ENCODE results near the gene LRGUK.

Gene LRGUK

DNA sequence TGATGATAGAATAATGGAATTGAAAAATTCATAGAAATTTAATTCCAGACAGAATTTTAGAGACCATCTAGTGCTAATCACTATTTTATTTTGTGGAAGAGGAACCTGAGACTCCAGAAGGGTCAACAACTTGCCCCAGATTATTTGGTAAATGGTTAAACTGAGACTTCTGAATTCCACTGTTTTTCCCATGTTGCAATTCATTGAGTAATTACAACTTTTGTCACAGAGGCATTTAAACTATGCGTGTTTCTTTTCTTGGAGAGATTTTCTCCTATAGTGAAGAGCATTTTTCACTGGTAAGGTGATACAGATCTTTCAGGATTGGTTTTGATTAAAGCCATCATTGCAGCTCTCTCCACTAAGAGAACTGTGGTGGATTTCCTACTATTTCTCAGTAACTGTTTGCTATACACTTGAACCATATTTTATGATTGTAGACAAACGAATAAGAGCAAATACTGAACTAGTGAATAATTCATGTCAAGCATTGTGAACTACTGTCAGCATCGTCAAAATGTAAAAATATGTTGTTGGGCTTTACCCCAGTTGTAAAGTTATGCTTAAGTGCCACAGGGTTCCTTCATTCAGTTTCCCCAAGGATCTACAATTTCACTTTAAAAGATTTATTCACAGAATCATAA lies 26.5 kb downstream of the LRGUK start:
- TF ChIP-seq, protein P1, sequence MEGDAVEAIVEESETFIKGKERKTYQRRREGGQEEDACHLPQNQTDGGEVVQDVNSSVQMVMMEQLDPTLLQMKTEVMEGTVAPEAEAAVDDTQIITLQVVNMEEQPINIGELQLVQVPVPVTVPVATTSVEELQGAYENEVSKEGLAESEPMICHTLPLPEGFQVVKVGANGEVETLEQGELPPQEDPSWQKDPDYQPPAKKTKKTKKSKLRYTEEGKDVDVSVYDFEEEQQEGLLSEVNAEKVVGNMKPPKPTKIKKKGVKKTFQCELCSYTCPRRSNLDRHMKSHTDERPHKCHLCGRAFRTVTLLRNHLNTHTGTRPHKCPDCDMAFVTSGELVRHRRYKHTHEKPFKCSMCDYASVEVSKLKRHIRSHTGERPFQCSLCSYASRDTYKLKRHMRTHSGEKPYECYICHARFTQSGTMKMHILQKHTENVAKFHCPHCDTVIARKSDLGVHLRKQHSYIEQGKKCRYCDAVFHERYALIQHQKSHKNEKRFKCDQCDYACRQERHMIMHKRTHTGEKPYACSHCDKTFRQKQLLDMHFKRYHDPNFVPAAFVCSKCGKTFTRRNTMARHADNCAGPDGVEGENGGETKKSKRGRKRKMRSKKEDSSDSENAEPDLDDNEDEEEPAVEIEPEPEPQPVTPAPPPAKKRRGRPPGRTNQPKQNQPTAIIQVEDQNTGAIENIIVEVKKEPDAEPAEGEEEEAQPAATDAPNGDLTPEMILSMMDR (IDR thresholded peaks at IDR 0.05; ENCODE audit: insufficient read depth, low read depth, low read length, missing control alignments), result no peak
- DNase-seq (ENCODE audit: low read depth), result no peak
- no peak overlapping the region for H3K4me3 ChIP-seq (ENCODE audit: low read depth, low read length)

DNA sequence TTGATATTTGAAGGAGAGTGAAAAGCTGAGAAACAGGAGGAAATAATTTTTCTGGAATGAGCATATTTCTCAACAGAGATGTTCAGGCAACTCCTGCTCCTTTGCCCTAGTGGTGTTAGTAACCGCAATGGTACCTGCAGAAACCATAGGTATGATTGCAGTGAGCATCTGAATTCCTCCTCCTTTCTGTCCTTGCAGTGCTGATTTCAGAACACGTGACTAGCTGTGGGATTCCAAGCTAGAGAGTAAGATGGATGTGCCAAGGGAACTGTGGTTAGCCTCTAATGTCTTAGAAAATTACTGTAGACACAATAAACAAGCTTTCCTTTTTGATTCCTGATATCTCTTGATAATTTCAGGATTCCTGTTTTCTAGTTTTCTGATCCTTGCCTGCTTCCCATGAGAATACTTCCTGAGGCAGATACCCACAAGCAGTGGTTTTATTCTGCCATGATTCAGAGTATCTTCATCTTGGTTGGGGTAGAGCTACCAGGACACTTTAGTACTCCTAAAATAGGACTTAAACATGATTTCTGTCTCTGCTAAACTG lies 27.5 kb downstream of the LRGUK start:
- no peak overlapping the region for H3K4me3 ChIP-seq (ENCODE audit: low read depth, low read length)
- DNase-seq (ENCODE audit: low read depth), result no peak
- TF ChIP-seq, protein P1 (IDR thresholded peaks at IDR 0.05; ENCODE audit: insufficient read depth, low read depth, low read length, missing control alignments), result no peak

DNA sequence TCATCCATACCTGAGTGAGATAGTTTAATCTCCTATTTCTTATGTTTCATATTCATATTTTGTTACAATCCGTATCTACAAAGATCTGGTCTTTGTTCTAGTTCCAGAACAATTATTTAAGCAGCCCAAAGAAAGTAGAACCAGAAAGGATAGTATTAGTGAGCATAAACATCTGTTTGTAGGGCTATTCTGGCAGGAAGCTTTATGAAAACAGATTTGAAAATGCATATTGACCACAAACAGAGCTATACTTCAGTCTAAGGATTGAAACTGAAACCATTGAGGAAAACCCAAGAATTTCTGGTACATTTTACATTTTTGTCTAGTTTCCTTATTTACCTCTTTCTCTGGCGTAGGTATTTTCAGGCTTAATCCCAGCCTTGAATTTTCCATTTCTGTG lies 28.1 kb downstream of the LRGUK start:
- H3K4me3 ChIP-seq (ENCODE audit: low read depth, low read length), result no peak overlapping the region
- peak; percentile 10 for DNase-seq (ENCODE audit: low read depth)
- TF ChIP-seq, protein P1 (IDR thresholded peaks at IDR 0.05; ENCODE audit: insufficient read depth, low read depth, low read length, missing control alignments), result no peak

DNA sequence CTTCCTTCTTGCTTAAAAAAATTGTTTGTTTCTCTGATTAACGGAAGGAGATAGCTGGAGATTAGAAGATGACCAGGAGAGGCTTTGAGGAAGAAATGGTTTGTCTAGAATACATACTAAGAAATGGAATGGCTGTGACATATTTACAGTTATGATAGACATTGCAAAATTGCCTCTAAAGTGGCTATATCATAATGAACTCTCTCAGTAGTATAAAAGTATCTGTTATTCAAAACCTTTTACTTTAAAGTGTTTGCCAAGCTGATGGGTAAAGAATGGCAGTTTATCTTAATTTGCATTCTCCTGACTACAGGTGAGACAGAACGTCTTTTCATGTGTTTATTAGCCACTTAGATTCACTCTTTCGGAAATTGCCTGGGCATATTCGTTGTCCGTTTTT lies 28.7 kb downstream of the LRGUK start:
- H3K4me3 ChIP-seq (ENCODE audit: low read depth, low read length), result no peak overlapping the region
- no peak for DNase-seq (ENCODE audit: low read depth)
- TF ChIP-seq, protein P1 (IDR thresholded peaks at IDR 0.05; ENCODE audit: insufficient read depth, low read depth, low read length, missing control alignments), result no peak

DNA sequence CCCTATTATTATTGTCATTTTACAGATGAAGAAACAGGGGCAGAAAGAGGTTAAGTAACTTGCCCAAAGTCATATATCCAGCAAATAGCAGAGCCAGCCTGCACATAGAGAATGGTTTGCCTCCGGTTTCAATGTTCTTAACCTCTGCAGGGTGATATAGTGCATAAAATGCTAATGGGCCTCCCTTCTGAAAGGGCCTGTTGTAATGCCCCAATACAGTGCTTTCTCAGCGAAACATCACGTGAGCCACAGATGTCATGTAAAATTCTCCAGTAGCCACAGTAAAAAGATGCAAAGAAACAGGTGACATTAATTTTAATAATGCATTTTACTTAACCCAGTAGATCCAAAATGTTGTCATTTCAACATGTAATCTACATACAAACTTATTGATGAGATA lies 38.1 kb downstream of the LRGUK start:
- TF ChIP-seq, protein P1 (IDR thresholded peaks at IDR 0.05; ENCODE audit: insufficient read depth, low read depth, low read length, missing control alignments), result no peak
- no peak overlapping the region for H3K4me3 ChIP-seq (ENCODE audit: low read depth, low read length)
- DNase-seq (ENCODE audit: low read depth), result no peak

DNA sequence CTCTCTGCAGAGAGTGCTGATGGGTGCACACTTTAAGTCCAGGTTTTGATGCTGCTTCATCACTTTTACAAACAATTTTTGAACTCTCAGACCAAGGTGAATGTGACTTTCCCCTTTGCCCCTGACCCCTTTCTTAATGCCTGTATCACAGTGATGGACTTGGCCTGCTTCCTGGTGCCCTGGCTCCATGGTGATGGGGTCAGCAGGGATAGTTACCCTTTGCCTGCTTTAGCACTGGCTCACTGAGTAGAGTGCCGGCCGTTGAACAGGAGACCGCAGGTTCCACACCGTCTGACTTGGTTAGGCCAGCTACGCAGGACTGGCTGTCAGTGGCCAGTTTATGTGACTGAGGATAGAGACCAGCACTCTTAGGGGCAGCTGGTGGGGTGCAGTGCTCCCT lies 40.1 kb downstream of the LRGUK start:
- TF ChIP-seq, protein P1 (IDR thresholded peaks at IDR 0.05; ENCODE audit: insufficient read depth, low read depth, low read length, missing control alignments), result no peak
- H3K4me3 ChIP-seq (ENCODE audit: low read depth, low read length), result no peak overlapping the region
- no peak for DNase-seq (ENCODE audit: low read depth)

DNA sequence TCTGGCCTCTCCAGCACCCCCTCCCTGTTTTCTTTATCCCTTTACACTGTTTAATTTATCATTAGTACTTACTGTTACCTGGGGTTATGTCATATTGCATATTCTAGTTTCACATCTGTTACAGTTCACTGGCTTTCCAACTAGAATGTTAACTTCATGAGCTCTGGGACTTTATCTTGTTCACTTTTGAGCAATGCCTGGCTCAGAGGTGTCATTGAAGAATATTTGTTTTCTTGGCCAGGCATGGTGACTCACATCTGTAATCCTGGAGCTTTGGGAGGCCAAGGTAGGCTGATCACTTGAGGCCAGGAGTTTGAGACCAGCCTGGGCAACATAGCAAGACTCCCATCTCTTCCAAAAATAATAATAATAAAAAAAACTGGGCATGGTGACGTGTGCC lies 40.7 kb downstream of the LRGUK start:
- TF ChIP-seq, protein P1 (IDR thresholded peaks at IDR 0.05; ENCODE audit: insufficient read depth, low read depth, low read length, missing control alignments), result no peak
- DNase-seq (ENCODE audit: low read depth), result no peak
- no peak overlapping the region for H3K4me3 ChIP-seq (ENCODE audit: low read depth, low read length)

Measured in GM12865 (cell line).